IMR-90 (cell line): ENCODE results near the gene LCE6A. TPM values are rescaled to one million over a fixed set of nuclear protein-coding genes. Genes with fewer than 3 reads are reported as not detected.

ENCODE experiments used
- ATAC-seq: fragments of 200-7000 bp; cut with Tn5 transposase; 2 replicates; pipeline ENCODE4 v1.9.1; 2020; ENCODE audit warnings: low read depth, mild to moderate bottlenecking, moderate library complexity
- BruUV-seq: library from RNA; stranded (reverse); fragments of 400-500 nt; replicated peaks from 2 replicates; lab custom pipeline; 2021; lab: Mats Ljungman, UMichigan
- CTCF ChIA-PET: fragments of 300-600 bp; formaldehyde crosslinking; extraction: SDS; loops from one replicate; lab custom pipeline; 2021; ENCODE audit warnings: antibody characterized with exemption; lab: Yijun Ruan, JAX
- POLR2A ChIA-PET: fragments of 300-600 bp; sonication (Branson Sonifier 250); formaldehyde crosslinking; loops from one replicate; lab custom pipeline; 2022; ENCODE audit warnings: antibody characterized with exemption; ENCODE audit not compliant: unreplicated experiment; lab: Charles Lee
- DNase-seq: peaks from one replicate; pipeline ENCODE4 v3.0.0; 2013
- H2AFZ ChIP-seq: replicated peaks from 2 replicates; pipeline ENCODE3; 2013; ENCODE audit warnings: low read length, mild to moderate bottlenecking; ENCODE audit not compliant: poor library complexity
- H2AK5ac ChIP-seq: 2 replicates; pipeline ENCODE4 v1.6.1; 2013; ENCODE audit warnings: low read depth, low read length, inconsistent platforms
- H2AK9ac ChIP-seq: replicated peaks from 2 replicates; pipeline ENCODE3; 2013; ENCODE audit warnings: mild to moderate bottlenecking, low read depth, low read length, moderate library complexity; ENCODE audit not compliant: poor library complexity
- H2BK120ac ChIP-seq: 2 replicates; pipeline ENCODE4 v1.6.1; 2013; ENCODE audit warnings: low read depth, low read length, inconsistent platforms
- H2BK15ac ChIP-seq: 3 replicates; pipeline ENCODE4 v1.6.1; 2013; ENCODE audit warnings: low read depth, low read length, inconsistent platforms
- H2BK20ac ChIP-seq: 2 replicates; pipeline ENCODE4 v1.6.1; 2013; ENCODE audit warnings: low read depth, mild to moderate bottlenecking, inconsistent platforms, low read length, moderate library complexity
- H2BK5ac ChIP-seq: 2 replicates; pipeline ENCODE4 v1.6.1; 2013; ENCODE audit warnings: mild to moderate bottlenecking, low read depth, low read length, inconsistent platforms; ENCODE audit not compliant: poor library complexity, severe bottlenecking
- H3K14ac ChIP-seq: replicated peaks from 2 replicates; pipeline ENCODE4 v1.6.1; 2013; ENCODE audit warnings: low read depth, low read length, inconsistent platforms
- H3K18ac ChIP-seq: 2 replicates; pipeline ENCODE4 v1.6.1; 2013; ENCODE audit warnings: low read depth, low read length, control low read depth
- H3K23ac ChIP-seq: 2 replicates; pipeline ENCODE4 v1.6.1; 2013; ENCODE audit warnings: low read depth, low read length, inconsistent platforms
- H3K27ac ChIP-seq: 2 replicates; pipeline ENCODE4 v1.5.1; 2013; ENCODE audit warnings: mild to moderate bottlenecking, control low read depth, low read length; ENCODE audit not compliant: insufficient read depth
- H3K27me3 ChIP-seq: 2 replicates; pipeline ENCODE4 v1.6.1; 2013; ENCODE audit warnings: low read length; ENCODE audit not compliant: control insufficient read depth, insufficient read depth
- H3K36me3 ChIP-seq: 2 replicates; pipeline ENCODE4 v1.6.1; 2013; ENCODE audit warnings: low read length, mixed read lengths; ENCODE audit not compliant: control insufficient read depth, insufficient read depth
- H3K4ac ChIP-seq: 2 replicates; pipeline ENCODE4 v1.6.1; 2013; ENCODE audit warnings: low read depth, low read length, inconsistent platforms
- H3K4me1 ChIP-seq: 2 replicates; pipeline ENCODE4 v1.6.1; 2013; ENCODE audit warnings: low read length, mixed read lengths; ENCODE audit not compliant: control insufficient read depth, insufficient read depth
- H3K4me2 ChIP-seq: 2 replicates; pipeline ENCODE4 v1.6.1; 2013; ENCODE audit warnings: low read depth, mild to moderate bottlenecking, control low read depth, low read length, moderate library complexity
- H3K4me3 ChIP-seq: 2 replicates; pipeline ENCODE4 v1.5.1; 2013; ENCODE audit warnings: low read depth, mild to moderate bottlenecking, control low read depth, low read length, moderate library complexity; ENCODE audit not compliant: insufficient read depth
- H3K56ac ChIP-seq: 2 replicates; pipeline ENCODE4 v1.6.1; 2013; ENCODE audit warnings: low read length, inconsistent platforms; ENCODE audit not compliant: insufficient read depth; ENCODE audit errors: extremely low read depth
- H3K79me1 ChIP-seq, 2 experiments: 2 replicates each; pipeline ENCODE4 v1.6.1; 2013; ENCODE audit warnings: low read length in 2 of 2, inconsistent platforms in 1 of 2, low read depth in 1 of 2
- H3K9ac ChIP-seq: 2 replicates; pipeline ENCODE4 v1.6.1; 2013; ENCODE audit warnings: low read depth, low read length, control low read depth
- H3K9me1 ChIP-seq: 2 replicates; pipeline ENCODE4 v1.6.1; 2013; ENCODE audit warnings: low read length, inconsistent platforms; ENCODE audit not compliant: insufficient read depth
- H3K9me3 ChIP-seq: 2 replicates; pipeline ENCODE4 v1.6.1; 2013; ENCODE audit warnings: low read length; ENCODE audit not compliant: control insufficient read depth, insufficient read depth
- H4K20me1 ChIP-seq: 2 replicates; pipeline ENCODE4 v1.6.1; 2013; ENCODE audit warnings: low read length, inconsistent platforms; ENCODE audit not compliant: insufficient read depth
- H4K5ac ChIP-seq: 2 replicates; pipeline ENCODE4 v1.6.1; 2013; ENCODE audit warnings: mild to moderate bottlenecking, low read depth, low read length, control low read depth
- H4K8ac ChIP-seq, 2 experiments: 2 replicates each; pipeline ENCODE4 v1.6.1; 2013; ENCODE audit warnings: low read depth in 2 of 2, low read length in 2 of 2, control low read depth in 1 of 2, inconsistent platforms in 1 of 2
- H4K91ac ChIP-seq: 2 replicates; pipeline ENCODE4 v1.6.1; 2013; ENCODE audit warnings: low read depth, low read length, inconsistent platforms; ENCODE audit not compliant: insufficient read depth
- RAD21 ChIP-seq: IDR thresholded peaks from 2 replicates; pipeline ENCODE4 v1.6.1; 2012; ENCODE audit warnings: low read length, improper control_type of control experiment
- RCOR1 ChIP-seq: IDR thresholded peaks from 2 replicates; pipeline ENCODE4 v1.6.1; 2012; ENCODE audit warnings: mild to moderate bottlenecking, low read length, improper control_type of control experiment; ENCODE audit not compliant: insufficient replicate concordance
- RFX5 ChIP-seq: IDR thresholded peaks from 2 replicates; pipeline ENCODE4 v1.8.0; 2012; ENCODE audit warnings: low read depth, mild to moderate bottlenecking, low read length, moderate library complexity
- SMC3 ChIP-seq: fragments of 150-350 bp; IDR thresholded peaks from 2 replicates; pipeline ENCODE4 v1.6.1; 2016; ENCODE audit warnings: low read depth, mild to moderate bottlenecking, antibody characterized with exemption, low read length, moderate library complexity
- dilution Hi-C: fragments of 300-500 bp; cut with HindIII; formaldehyde crosslinking; loops from one replicate; pipeline ENCODE4 v1.14.3; 2018; ENCODE audit warnings: low sequenced_read_pairs; ENCODE audit not compliant: unreplicated experiment
- in situ Hi-C: fragments of 300-500 bp; cut with MboI; formaldehyde crosslinking; loops from 3 replicates; pipeline ENCODE4 v1.14.3; 2019; ENCODE audit warnings: low sequenced_read_pairs, inconsistent platforms, mixed read lengths
- intact Hi-C: fragments of 100-400 bp; cut with micrococcal nuclease; formaldehyde crosslinking; loops from 2 replicates; pipeline ENCODE4 v1.10.0; 2022
- polyA plus RNA-seq, 3 experiments: library from polyadenylated mRNA; depleted of rRNA; stranded (reverse); fragments of >200 nt; gene quantifications; 2 replicates each; pipeline ENCODE4 v1.2.3, GENCODE V29; 2012; ENCODE audit warnings: low replicate concordance in 1 of 3
- total RNA-seq: library from RNA; depleted of rRNA; stranded (reverse); fragments of >200 nt; gene quantifications from 2 replicates; pipeline ENCODE4 v1.2.3, GENCODE V29; 2012
- TF ChIP-seq, protein P1 (sequence below): fragments of 150-350 bp; IDR thresholded peaks from 2 replicates; pipeline ENCODE4 v1.6.1; 2016; ENCODE audit warnings: low read depth, mild to moderate bottlenecking, low read length, moderate library complexity, borderline replicate concordance

LCE6A gene
- total and polyA plus RNA-seq, 2 of the 4 experiments (the other 2 are of a cell fraction), result not detected

DNA sequence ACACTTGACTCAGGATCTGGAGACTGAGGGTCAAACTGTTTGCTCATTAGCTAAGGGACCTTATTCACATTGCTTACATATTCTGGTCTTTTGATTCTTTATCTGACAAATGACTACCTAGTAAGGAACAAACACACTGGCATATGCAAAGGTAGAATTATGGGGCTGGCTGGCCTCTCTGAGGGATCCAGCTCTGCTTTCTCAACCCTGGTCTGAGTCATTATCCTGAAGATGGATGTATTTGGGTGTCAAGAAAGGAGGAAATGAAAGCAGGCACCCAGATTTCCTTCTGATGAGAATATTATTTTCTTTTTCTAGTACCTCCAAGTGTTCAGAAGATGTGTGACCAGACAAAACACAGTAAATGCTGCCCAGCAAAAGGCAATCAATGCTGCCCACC lies 41.4 kb downstream of the LCE6A start:
- ChIA-PET POLR2A (no interaction called here), CTCF (no interaction called here)
- H3K14ac ChIP-seq, result no peak overlapping the region
- H2BK15ac ChIP-seq, result no peak overlapping the region
- no peak for ATAC-seq
- H2BK20ac ChIP-seq, result no peak overlapping the region
- no peak overlapping the region for H3K56ac ChIP-seq
- no peaks in the 10 kb centered on the region for H3K79me1 ChIP-seq
- no peak overlapping the region for H4K5ac ChIP-seq
- TF ChIP-seq RAD21 (no peak), RCOR1 (no peak), SMC3 (no peak), RFX5 (no peak)
- TF ChIP-seq, protein P1, sequence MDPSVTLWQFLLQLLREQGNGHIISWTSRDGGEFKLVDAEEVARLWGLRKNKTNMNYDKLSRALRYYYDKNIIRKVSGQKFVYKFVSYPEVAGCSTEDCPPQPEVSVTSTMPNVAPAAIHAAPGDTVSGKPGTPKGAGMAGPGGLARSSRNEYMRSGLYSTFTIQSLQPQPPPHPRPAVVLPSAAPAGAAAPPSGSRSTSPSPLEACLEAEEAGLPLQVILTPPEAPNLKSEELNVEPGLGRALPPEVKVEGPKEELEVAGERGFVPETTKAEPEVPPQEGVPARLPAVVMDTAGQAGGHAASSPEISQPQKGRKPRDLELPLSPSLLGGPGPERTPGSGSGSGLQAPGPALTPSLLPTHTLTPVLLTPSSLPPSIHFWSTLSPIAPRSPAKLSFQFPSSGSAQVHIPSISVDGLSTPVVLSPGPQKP, result no peak
- H2AK9ac ChIP-seq, result no peak overlapping the region
- no peaks in the 10 kb centered on the region for H3K27me3 ChIP-seq
- H3K4me3 ChIP-seq, result no peak overlapping the region
- H3K27ac ChIP-seq, result no peak overlapping the region
- no peak overlapping the region for H3K9ac ChIP-seq
- no peaks in the 10 kb centered on the region for H3K9me3 ChIP-seq
- dilution Hi-C loops, result no loop called here
- DNase-seq, result no peak
- in situ Hi-C loops, result no loop called here
- no peak overlapping the region for H2BK120ac ChIP-seq
- H4K91ac ChIP-seq, result no peak overlapping the region
- H3K23ac ChIP-seq, result no peak overlapping the region
- no peak overlapping the region for H3K4ac ChIP-seq
- H4K8ac ChIP-seq, result no peak overlapping the region
- H3K18ac ChIP-seq, result no peak overlapping the region
- H2AK5ac ChIP-seq, result no peak overlapping the region
- no peaks in the 10 kb centered on the region for H4K20me1 ChIP-seq
- no peak overlapping the region for H2BK5ac ChIP-seq
- H3K9me1 ChIP-seq, result no peaks in the 10 kb centered on the region
- no peaks in the 10 kb centered on the region for H3K36me3 ChIP-seq
- intact Hi-C loops, result no loop called here
- H3K4me2 ChIP-seq, result no peak overlapping the region
- H3K4me1 ChIP-seq, result no peaks in the 10 kb centered on the region
- H2AFZ ChIP-seq, result no peak overlapping the region
- no TSS peak for BruUV-seq
